HPDE6-E6E7 (cell line): ENCODE results near the gene MTA2.

Experiments
- DNase-seq: peaks from one replicate; pipeline ENCODE4 v3.0.0; 2011; ENCODE audit warnings: missing footprints; ENCODE audit errors: extremely low spot score

Gene MTA2

GRCh38 chr11:62612366-62613290 is 11.0 kb upstream of the MTA2 start, which contains the start of the genes EML3 and ROM1:
Gene EML3 (minus strand): TSS chr11:62612775. CDS start chr11:62612457, 318 bp downstream.
Gene ROM1 (plus strand): TSS chr11:62613257. CDS start chr11:62613282, 25 bp downstream.
- DNase-seq = peak; percentile 71

- DNase-seq = no peak
These were observed 10.2 kb upstream of the MTA2 start for GRCh38 chr11:62611705-62612365.

GRCh38 chr11:62610814-62611704 is 9.4 kb upstream of the MTA2 start:
- DNase-seq = no peak

- DNase-seq = no peak
These were observed 8.7 kb upstream of the MTA2 start for GRCh38 chr11:62610403-62610802.

GRCh38 chr11:62608776-62609175 is 7.1 kb upstream of the MTA2 start:
- no peak for DNase-seq

- DNase-seq = no peak
These were observed 6.0 kb upstream of the MTA2 start for GRCh38 chr11:62607714-62608113.

- DNase-seq = no peak
These were observed 4.2 kb upstream of the MTA2 start for GRCh38 chr11:62605902-62606301.

GRCh38 chr11:62605467-62605866 is 3.8 kb upstream of the MTA2 start:
- no peak for DNase-seq

- DNase-seq = no peak
These were observed 2.9 kb upstream of the MTA2 start for GRCh38 chr11:62604460-62605120.

- DNase-seq = no peak
These were observed 2.2 kb upstream of the MTA2 start for GRCh38 chr11:62603776-62604299.

GRCh38 chr11:62603072-62603408 is 1.4 kb upstream of the MTA2 start:
- DNase-seq = no peak

GRCh38 chr11:62602141-62603071 is 741 bp upstream of the MTA2 start:
- DNase-seq = peak; percentile 86

GRCh38 chr11:62601122-62601371 is 618 bp downstream of the MTA2 start:
- no peak for DNase-seq

- no peak for DNase-seq
These were observed 1.1 kb downstream of the MTA2 start for GRCh38 chr11:62600367-62601121.

GRCh38 chr11:62599901-62600300 is 1.8 kb downstream of the MTA2 start:
- DNase-seq = peak; percentile 79

GRCh38 chr11:62599069-62599696 is 2.5 kb downstream of the MTA2 start:
- DNase-seq = peak; percentile 88

GRCh38 chr11:62595124-62595523 is 6.5 kb downstream of the MTA2 start:
- DNase-seq = no peak

- DNase-seq = no peak
These were observed 8.1 kb downstream of the MTA2 start for GRCh38 chr11:62593434-62594044.

- DNase-seq = no peak
These were observed 8.7 kb downstream of the MTA2 start for GRCh38 chr11:62592989-62593421.
